ENCODE results near the gene FOXO3B.
"Not testable (repeated sequence)": the region's sequence is repeated elsewhere in the genome, so short reads cannot be mapped to it uniquely, and the experiment has no call there.

Gene FOXO3B

GRCh38 chr17:18636237-18636636 is 45.9 kb downstream of the FOXO3B start:
- DNase-seq; in situ Hi-C loops (cut with HindIII; ENCODE audit: low pct_ligation_motif_present, low sequenced_read_pairs); H3K27me3 ChIP-seq (replicated peaks); H3K36me3 ChIP-seq (replicated peaks); H3K27ac ChIP-seq; H3K4me3 ChIP-seq (ENCODE audit: low read depth, low read length): not testable (repeated sequence)
- TF ChIP-seq CTCF (IDR thresholded peaks at IDR 0.05; ENCODE audit: low read depth, low read length, missing control alignments): peak; percentile 30

GRCh38 chr17:18635773-18636172 is 46.3 kb downstream of the FOXO3B start:
- in situ Hi-C loops (cut with HindIII; ENCODE audit: low pct_ligation_motif_present, low sequenced_read_pairs); DNase-seq; H3K27ac ChIP-seq; H3K27me3 ChIP-seq (replicated peaks); H3K4me3 ChIP-seq (ENCODE audit: low read depth, low read length); H3K36me3 ChIP-seq (replicated peaks): not testable (repeated sequence)

- H3K27me3 ChIP-seq (replicated peaks); in situ Hi-C loops (cut with HindIII; ENCODE audit: low pct_ligation_motif_present, low sequenced_read_pairs); H3K36me3 ChIP-seq (replicated peaks); DNase-seq; H3K27ac ChIP-seq: not testable (repeated sequence)
- H3K4me3 ChIP-seq (ENCODE audit: low read depth, low read length): peak overlapping the region; percentile 36
These were observed 47.4 kb downstream of the FOXO3B start for GRCh38 chr17:18634550-18635263.

Measured in brain microvascular endothelial cell (primary cell).